GM21529 (cell line): Measurements from ENCODE around the gene FAM200B.

ENCODE experiments used
- ATAC-seq: cut with Tn5 transposase; IDR thresholded peaks from one replicate; pipeline ENCODE4 v1.9.1; 2021; ENCODE audit not compliant: unreplicated experiment

FAM200B gene

GRCh38 chr4:15668566-15669435 lies 12.8 kb upstream of the FAM200B start:
- ATAC-seq: no peak

- no peak for ATAC-seq
These were observed 11.1 kb upstream of the FAM200B start for GRCh38 chr4:15670576-15670975.

- no peak for ATAC-seq
These were observed 9.5 kb upstream of the FAM200B start for GRCh38 chr4:15672101-15672500.

- no peak for ATAC-seq
These were observed 8.3 kb upstream of the FAM200B start for GRCh38 chr4:15673337-15673736.

GRCh38 chr4:15674046-15674445 lies 7.6 kb upstream of the FAM200B start:
- ATAC-seq: no peak

GRCh38 chr4:15674926-15675325 lies 6.7 kb upstream of the FAM200B start:
- no peak for ATAC-seq

GRCh38 chr4:15675356-15675755 lies 6.3 kb upstream of the FAM200B start:
- no peak for ATAC-seq

- no peak for ATAC-seq
These were observed 5.6 kb upstream of the FAM200B start for GRCh38 chr4:15676039-15676438.

GRCh38 chr4:15676899-15677298 lies 4.7 kb upstream of the FAM200B start:
- ATAC-seq: no peak

GRCh38 chr4:15677507-15677988 lies 4.1 kb upstream of the FAM200B start:
- no peak for ATAC-seq

- ATAC-seq: no peak
These were observed 608 bp upstream of the FAM200B start for GRCh38 chr4:15681067-15681371.

- peak; percentile 5 for ATAC-seq
These were observed 865 bp downstream of the FAM200B start for GRCh38 chr4:15682242-15683142.

- ATAC-seq: no peak
These were observed 1.5 kb downstream of the FAM200B start for GRCh38 chr4:15683143-15683495.

GRCh38 chr4:15684498-15684897 lies 2.9 kb downstream of the FAM200B start:
- no peak for ATAC-seq

- no peak for ATAC-seq
These were observed 6.4 kb downstream of the FAM200B start for GRCh38 chr4:15688051-15688450.

- ATAC-seq: no peak
These were observed 7.9 kb downstream of the FAM200B start for GRCh38 chr4:15689540-15689939.

- ATAC-seq: no peak
These were observed 8.6 kb downstream of the FAM200B start for GRCh38 chr4:15690020-15690809.

GRCh38 chr4:15691346-15692135 lies 9.9 kb downstream of the FAM200B start:
- no peak for ATAC-seq

- ATAC-seq: no peak
These were observed 11.0 kb downstream of the FAM200B start for GRCh38 chr4:15692602-15693001.

GRCh38 chr4:15694431-15694830 lies 12.8 kb downstream of the FAM200B start:
- no peak for ATAC-seq
